GM19467 (cell line): ENCODE results near the gene ERO1B.

Source experiments
- ATAC-seq: cut with Tn5 transposase; IDR thresholded peaks from one replicate; pipeline ENCODE4 v1.9.1; 2021; ENCODE audit warnings: mild to moderate bottlenecking, moderate library complexity; ENCODE audit not compliant: unreplicated experiment

ERO1B gene

GRCh38 chr1:236253918-236254637 is 27.7 kb downstream of the ERO1B start:
- no peak for ATAC-seq

GRCh38 chr1:236253119-236253518 is 28.6 kb downstream of the ERO1B start:
- no peak for ATAC-seq

DNA sequence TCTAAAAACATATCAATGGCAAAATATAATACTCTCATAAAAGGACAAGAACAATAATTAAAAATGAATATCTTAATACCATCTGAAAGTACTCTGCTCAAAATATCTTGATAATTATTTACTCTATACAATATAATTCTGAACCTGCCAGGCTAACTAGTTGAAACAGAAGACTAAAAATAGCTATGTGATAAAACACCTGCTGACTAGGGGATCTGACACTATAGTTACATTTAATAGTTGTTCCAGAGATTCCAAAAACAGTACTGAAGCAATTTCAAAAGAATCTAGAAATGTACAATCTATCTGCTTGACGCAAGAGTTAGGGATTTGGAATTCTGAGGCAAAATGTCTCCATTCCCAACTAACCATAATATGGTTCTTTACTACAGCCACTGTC is 30.2 kb downstream of the ERO1B start:
- ATAC-seq = no peak

DNA sequence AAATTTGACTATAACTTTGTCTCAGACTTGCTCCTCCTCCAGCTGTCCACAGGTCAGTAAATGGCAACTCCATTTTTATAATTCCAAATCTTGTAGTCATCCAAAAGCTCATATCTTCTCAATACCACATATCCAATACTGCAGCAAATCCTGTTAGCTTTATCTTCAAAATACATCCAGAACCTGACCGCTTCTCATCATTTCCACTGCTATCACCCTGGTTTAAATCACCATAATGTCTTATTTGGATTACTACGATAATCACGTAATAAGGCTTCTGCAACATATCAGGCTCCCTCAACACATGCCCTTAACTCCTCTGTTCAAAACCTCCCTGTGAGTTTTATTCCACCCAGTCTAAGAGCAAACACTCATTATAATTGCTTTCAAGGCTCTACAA is 34.5 kb downstream of the ERO1B start:
- ATAC-seq = no peak

DNA sequence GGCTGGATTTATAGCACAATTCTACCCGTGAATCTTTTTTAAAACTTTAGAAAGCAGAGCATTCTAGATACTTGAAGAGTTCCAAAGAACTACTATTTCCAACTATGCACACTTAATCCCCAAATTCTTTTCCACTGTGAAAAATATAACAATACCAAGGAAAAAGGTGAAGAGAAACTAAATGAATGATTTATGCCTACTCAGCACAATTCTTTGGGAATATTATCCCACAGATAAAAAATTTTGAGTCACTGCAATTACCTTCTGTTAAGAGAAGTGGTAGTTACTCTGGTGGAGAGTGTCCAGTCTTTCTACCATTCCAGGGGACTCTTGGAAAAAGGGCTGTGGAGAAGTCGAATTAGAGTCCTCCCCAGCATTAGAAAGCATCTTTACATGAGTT is 39.2 kb downstream of the ERO1B start:
- ATAC-seq = no peak

GRCh38 chr1:236240675-236241074 is 41.1 kb downstream of the ERO1B start:
- ATAC-seq = no peak

DNA sequence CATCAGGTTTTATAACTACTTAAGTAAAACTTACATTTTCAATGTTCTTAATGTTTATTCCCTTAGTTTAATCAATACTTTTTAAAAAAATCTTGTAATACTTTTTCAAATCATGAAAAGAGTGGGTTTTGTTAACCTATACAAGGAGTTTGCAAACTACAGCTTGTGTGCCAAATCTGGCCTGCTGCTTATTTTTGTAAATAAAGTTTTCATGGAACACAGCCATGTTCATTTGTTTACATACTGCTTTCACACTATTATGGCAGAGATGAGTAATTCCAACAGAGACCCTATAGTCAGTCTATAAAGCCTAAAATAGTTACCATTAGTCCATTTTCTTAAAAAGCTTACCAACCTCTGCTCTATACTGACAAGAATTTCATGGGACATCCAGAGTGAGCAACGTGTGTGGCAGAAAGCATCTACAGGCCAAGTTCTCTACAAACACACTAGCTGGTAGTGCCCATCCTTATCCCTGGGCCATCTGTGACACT is 42.6 kb downstream of the ERO1B start:
- ATAC-seq = no peak

DNA sequence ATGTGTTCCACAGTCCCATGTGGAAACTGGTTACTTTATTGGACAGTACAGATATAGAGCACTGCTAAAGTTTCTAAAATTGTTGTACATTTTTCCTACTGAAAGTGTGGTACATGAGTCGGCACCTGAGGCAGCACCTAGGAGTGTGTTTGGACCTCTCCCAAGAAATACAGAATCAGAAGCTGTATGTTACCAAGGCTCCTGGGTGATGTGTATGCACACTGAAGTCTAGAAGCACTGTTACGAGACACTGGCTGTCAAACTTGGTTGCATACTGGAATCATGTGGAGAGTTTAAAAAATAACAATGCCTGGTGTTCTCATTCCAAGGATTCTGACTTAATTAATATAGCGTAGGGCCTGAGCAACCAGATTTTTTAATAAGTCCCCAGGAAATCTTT is 46.6 kb downstream of the ERO1B start:
- no peak for ATAC-seq

GRCh38 chr1:236228411-236228810 is 53.3 kb downstream of the ERO1B start:
- no peak for ATAC-seq

- ATAC-seq = no peak
Measured at GRCh38 chr1:236222632-236223031, 59.1 kb downstream of the ERO1B start.

GRCh38 chr1:236220473-236220872 is 61.3 kb downstream of the ERO1B start:
- ATAC-seq = no peak

DNA sequence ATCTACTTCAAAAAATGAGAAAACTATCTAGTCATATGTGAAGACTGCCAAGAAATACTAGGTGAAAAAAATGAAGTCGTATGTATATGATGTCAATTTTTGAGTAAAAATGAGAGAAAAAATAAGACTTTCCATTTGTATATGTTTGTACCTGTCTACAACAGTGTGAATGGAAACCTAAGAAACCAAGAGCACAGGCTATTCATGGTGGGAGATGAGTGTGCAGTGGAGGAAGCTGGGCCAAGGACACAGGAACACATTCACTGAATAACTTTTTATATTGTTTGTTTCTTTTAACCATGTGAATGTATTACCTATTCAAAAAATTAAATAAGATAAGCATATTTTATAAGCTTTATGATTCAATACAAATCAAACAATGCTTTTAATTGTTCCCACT is 67.0 kb downstream of the ERO1B start:
- ATAC-seq = no peak

DNA sequence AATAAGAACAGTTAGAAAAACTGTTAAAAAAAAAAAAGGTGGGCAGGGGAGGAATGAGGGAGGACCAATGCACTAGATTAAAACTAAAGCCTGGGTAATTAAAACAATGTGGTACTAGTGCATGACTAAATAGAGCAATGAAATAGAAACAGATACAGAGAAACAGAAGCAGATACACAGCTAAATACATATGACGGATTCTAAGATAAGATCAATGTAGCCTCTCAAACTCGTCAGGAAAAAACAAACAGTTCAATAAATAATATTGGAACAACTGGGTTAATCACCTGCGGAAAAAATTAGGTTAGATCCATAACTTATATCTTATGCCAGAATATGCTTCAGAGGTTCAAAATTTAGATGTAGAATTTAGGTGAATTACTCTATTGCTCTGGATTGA is 68.2 kb downstream of the ERO1B start:
- ATAC-seq = no peak

DNA sequence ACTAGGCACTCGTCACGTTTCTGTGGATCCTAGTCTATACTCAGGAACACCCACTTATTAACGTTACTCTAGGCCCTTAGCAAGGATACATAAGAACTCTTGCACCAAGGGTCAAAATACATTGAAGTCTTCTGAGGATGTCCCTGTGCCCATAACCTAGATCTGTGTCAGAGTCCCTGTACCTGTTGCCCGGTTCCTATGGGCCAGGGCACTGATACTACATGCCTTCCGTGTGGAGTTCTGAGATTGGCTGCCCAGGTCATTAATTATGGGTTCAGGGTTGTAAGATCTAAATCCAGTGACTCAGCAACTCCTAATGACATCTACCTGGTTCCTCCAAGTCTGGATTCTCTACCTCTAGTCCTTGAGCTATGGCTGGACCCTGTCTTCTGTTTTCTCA is 69.9 kb downstream of the ERO1B start:
- no peak for ATAC-seq

DNA sequence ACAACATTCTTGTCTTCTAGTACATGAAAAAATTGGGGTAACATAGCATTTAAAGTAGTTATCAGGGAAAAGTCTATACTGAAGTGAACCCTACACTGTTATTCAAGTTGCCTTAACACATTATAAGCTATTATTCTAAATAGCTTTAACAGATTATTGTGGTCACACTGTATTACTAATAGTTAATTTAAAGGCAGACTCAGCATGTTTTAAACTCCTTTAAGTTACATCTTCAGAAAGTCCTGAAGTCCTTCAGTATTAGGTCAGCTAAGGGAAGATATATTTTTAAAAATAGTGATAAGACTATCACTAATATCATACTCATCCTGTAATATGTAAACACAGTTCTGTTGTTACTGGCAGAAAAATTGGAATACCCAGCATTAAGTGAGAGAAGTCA is 72.0 kb downstream of the ERO1B start:
- no peak for ATAC-seq

DNA sequence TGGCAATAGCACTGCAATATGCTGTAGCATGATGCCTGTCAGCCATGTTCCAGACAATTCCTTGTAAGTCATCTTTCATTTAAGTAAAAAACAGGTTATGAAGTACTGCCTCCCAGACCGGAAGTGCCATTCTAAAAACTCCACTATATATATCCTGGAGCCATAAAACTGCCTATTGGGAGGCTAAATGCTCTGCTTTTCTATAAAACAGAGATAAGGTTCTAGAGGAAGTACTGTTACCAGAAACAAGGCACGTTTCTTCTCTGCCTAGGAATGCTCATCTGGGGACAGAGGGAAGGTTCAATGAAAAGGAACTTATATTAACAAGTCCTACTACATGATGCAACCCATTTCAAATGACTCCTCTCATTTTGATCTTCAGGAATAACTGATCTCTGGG is 72.6 kb downstream of the ERO1B start:
- no peak for ATAC-seq

DNA sequence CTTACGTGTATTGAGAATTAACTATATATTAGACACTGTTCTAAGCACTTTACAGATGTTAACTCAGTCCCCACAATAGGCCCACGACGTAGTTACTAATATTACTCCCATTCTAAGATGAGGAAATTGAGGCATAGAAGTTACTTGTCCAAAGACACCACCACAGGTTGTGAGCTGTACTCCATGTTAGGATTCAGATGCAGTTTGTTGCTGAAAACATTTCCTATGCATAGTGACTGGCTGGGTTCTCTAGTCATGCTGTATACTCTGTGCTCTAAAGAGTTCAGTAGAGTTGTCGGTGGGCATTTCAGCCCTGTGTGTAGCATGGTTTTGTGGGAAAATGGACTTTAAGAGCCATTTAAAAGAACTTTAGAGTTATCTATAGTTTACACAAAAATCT is 74.2 kb downstream of the ERO1B start:
- no peak for ATAC-seq

DNA sequence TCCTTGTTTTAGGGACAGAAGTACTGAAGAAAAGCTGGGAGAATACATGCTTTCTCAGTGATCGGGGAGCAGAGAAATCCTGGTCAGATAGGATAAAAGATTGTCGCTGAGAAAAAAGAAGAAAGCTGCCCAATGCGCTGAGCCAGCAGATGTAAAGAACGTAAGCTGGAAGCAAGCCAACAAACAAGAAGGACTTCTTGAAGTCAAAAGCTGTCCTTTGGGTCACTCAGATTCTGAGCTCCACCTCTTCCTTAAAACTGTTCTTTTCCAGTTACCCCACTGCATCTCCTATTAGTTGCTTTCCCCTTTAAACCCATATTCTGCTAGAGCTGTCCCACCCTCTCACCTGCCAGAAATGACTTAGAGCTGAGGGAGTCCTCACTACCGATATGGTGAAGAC is 74.6 kb downstream of the ERO1B start:
- ATAC-seq = no peak

- ATAC-seq = no peak
Measured at GRCh38 chr1:236206548-236206947, 75.2 kb downstream of the ERO1B start.

- ATAC-seq = no peak
Measured at GRCh38 chr1:236204656-236205055, 77.1 kb downstream of the ERO1B start.

DNA sequence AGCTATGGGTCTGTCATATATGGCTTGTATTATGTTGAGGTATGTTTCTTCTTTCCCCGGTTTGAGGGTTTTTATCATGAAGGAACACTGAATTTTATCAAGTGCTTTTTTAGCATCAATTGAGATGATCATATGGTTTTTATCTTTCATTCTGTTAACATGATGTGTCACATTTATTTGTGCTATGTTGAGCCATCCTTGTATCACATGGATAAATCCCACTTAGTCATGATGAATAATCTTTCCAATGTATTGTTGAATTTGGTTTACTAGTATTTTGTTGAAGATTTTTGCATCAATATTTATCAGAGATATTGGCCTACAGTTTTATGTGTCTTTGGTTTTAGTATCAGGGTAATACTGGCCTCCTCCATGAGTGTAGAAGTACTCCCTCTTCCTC is 77.7 kb downstream of the ERO1B start:
- no peak for ATAC-seq

- ATAC-seq = no peak
Measured at GRCh38 chr1:236201786-236202185, 80.0 kb downstream of the ERO1B start.

- no peak for ATAC-seq
Measured at GRCh38 chr1:236200925-236201324, 80.8 kb downstream of the ERO1B start.
